PFSK-1 (cell line): ENCODE measurements around the gene PELI2.

Source experiments
- FOXP2 ChIP-seq: optimal IDR thresholded peaks from 2 replicates; pipeline ENCODE3; 2011; ENCODE audit warnings: borderline replicate concordance, control low read depth, inconsistent platforms; ENCODE audit not compliant: insufficient read depth; ENCODE audit errors: extremely low read length, extremely low read depth
- POLR2AphosphoS5 ChIP-seq: IDR thresholded peaks from 2 replicates; pipeline ENCODE4 v1.6.1; 2012; ENCODE audit warnings: low read depth, mild to moderate bottlenecking, control low read depth, low read length, moderate library complexity
- REST ChIP-seq, 2 experiments: IDR thresholded peaks; 2 replicates each; pipeline versions ENCODE4 v1.6.1 to v1.8.0; 2011 to 2012; ENCODE audit warnings: low read depth in 2 of 2, low read length in 2 of 2, control low read depth in 1 of 2, inconsistent platforms in 1 of 2, mild to moderate bottlenecking in 1 of 2, moderate library complexity in 1 of 2; ENCODE audit not compliant: insufficient read depth in 1 of 2
- SIN3A ChIP-seq: IDR thresholded peaks from 2 replicates; pipeline ENCODE4 v1.6.1; 2012; ENCODE audit warnings: mild to moderate bottlenecking, low read length, moderate library complexity, borderline replicate concordance; ENCODE audit not compliant: insufficient read depth
- TAF1 ChIP-seq: IDR thresholded peaks from 2 replicates; pipeline ENCODE4 v1.6.1; 2012; ENCODE audit warnings: low read length, control low read depth, borderline replicate concordance; ENCODE audit not compliant: insufficient read depth

PELI2 gene

GRCh38 chr14:56152221-56152620, 34.0 kb downstream of the PELI2 start:
- TF ChIP-seq FOXP2 (no peak), TAF1 (no peak), POLR2AphosphoS5 (no peak), REST (IDR thresholded peaks at IDR 0.05; ENCODE audit: insufficient read depth in 1 of 2, low read depth in 2 of 2, low read length in 2 of 2) (no peak), SIN3A (no peak)

- TF ChIP-seq REST (IDR thresholded peaks at IDR 0.05; ENCODE audit: insufficient read depth in 1 of 2, low read depth in 2 of 2, low read length in 2 of 2) (no peak), POLR2AphosphoS5 (no peak), TAF1 (no peak), SIN3A (no peak), FOXP2 (no peak)
These were observed 35.1 kb downstream of the PELI2 start for GRCh38 chr14:56153267-56153666.

- TF ChIP-seq REST (IDR thresholded peaks at IDR 0.05; ENCODE audit: insufficient read depth in 1 of 2, low read depth in 2 of 2, low read length in 2 of 2) (no peak), SIN3A (no peak), FOXP2 (no peak), TAF1 (no peak), POLR2AphosphoS5 (no peak)
These were observed 36.1 kb downstream of the PELI2 start for GRCh38 chr14:56154321-56154720.

- TF ChIP-seq REST (IDR thresholded peaks at IDR 0.05; ENCODE audit: insufficient read depth in 1 of 2, low read depth in 2 of 2, low read length in 2 of 2) (no peak), TAF1 (no peak), FOXP2 (no peak), SIN3A (no peak), POLR2AphosphoS5 (no peak)
These were observed 37.9 kb downstream of the PELI2 start for GRCh38 chr14:56156096-56156495.

- TF ChIP-seq POLR2AphosphoS5: no peak
- TF ChIP-seq SIN3A: no peak
- no peak for TF ChIP-seq TAF1
- TF ChIP-seq FOXP2: no peak
- no peak for TF ChIP-seq REST (IDR thresholded peaks at IDR 0.05; ENCODE audit: insufficient read depth in 1 of 2, low read depth in 2 of 2, low read length in 2 of 2)
These were observed 40.9 kb downstream of the PELI2 start for GRCh38 chr14:56159066-56159465.
